Muscle of leg (tissue), 16 donors: ENCODE results near the gene FAM20B. TPM values are rescaled to one million over a fixed set of nuclear protein-coding genes. Genes with fewer than 3 reads are reported as not detected.
"Not testable (repeated sequence)": the region's sequence is repeated elsewhere in the genome, so short reads cannot be mapped to it uniquely, and the experiment has no call there.

Source experiments
- DNase-seq: peaks from one replicate; pipeline ENCODE4 v3.0.0; 2013
- H3K27ac ChIP-seq: one replicate; pipeline ENCODE4 v1.5.1; 2013; ENCODE audit warnings: mild to moderate bottlenecking, low read length, control low read depth
- H3K27me3 ChIP-seq: one replicate; pipeline ENCODE4 v1.6.1; 2013; ENCODE audit warnings: low read length; ENCODE audit not compliant: control insufficient read depth, insufficient read depth
- H3K36me3 ChIP-seq: one replicate; pipeline ENCODE4 v1.6.1; 2013; ENCODE audit warnings: low read length; ENCODE audit not compliant: control insufficient read depth, insufficient read depth
- H3K4me1 ChIP-seq: one replicate; pipeline ENCODE4 v1.6.1; 2013; ENCODE audit warnings: low read length; ENCODE audit not compliant: control insufficient read depth, insufficient read depth
- H3K4me3 ChIP-seq: one replicate; pipeline ENCODE4 v1.5.1; 2013; ENCODE audit warnings: low read length, control low read depth
- H3K9me3 ChIP-seq: replicated peaks from 2 replicates; pipeline ENCODE4 v1.6.1; 2013; ENCODE audit warnings: low read depth, low read length; ENCODE audit not compliant: control insufficient read depth
- WGBS: methylation state at CpG from one replicate; pipeline ENCODE4 v1.1.5; 2013; ENCODE audit warnings: missing lambda C conversion rate; ENCODE audit not compliant: insufficient coverage; 5-methylcytosine and 5-hydroxymethylcytosine counted together
- long read RNA-seq, 11 donors: transcript quantifications; one replicate each; lab custom pipeline, GENCODE V29; 2026
- polyA plus RNA-seq, 8 donors: library from polyadenylated mRNA; unstranded; fragments of 120-200 nt; gene quantifications; one replicate each; pipeline versions ENCODE4 v1.2.1 to v1.2.3, GENCODE V29; 2013; ENCODE audit warnings: inconsistent platforms in 1 of 8, low replicate concordance in 1 of 8; ENCODE audit not compliant: insufficient read length in 8 of 8, insufficient read depth in 1 of 8
- total RNA-seq: library from RNA; stranded (reverse); fragments of 120-200 nt; gene quantifications from one replicate; pipeline ENCODE4 v1.2.4, GENCODE V29; 2013

FAM20B gene, protein sequence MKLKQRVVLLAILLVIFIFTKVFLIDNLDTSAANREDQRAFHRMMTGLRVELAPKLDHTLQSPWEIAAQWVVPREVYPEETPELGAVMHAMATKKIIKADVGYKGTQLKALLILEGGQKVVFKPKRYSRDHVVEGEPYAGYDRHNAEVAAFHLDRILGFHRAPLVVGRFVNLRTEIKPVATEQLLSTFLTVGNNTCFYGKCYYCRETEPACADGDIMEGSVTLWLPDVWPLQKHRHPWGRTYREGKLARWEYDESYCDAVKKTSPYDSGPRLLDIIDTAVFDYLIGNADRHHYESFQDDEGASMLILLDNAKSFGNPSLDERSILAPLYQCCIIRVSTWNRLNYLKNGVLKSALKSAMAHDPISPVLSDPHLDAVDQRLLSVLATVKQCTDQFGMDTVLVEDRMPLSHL
- total RNA-seq (23.6 TPM), polyA plus RNA-seq (10 to 100 TPM; 20.7 to 35.2 (median 28.3) TPM)
- long read RNA-seq, donor 1: 0 reads
- long read RNA-seq, donor 2, full-length matches to known transcripts: 2 of 2 reads
- long read RNA-seq, donor 2, partial matches to known transcripts: 0 of 2 reads
- long read RNA-seq, donor 2, other reads (novel, unspliced or antisense): 0 of 2 reads
- long read RNA-seq, donor 3, full-length matches to known transcripts: 1 of 1 reads
- long read RNA-seq, donor 3, partial matches to known transcripts: 0 of 1 reads
- long read RNA-seq, donor 3, other reads (novel, unspliced or antisense): 0 of 1 reads
- long read RNA-seq, donor 4, full-length matches to known transcripts: 2 of 7 reads
- long read RNA-seq, donor 4, partial matches to known transcripts: 5 of 7 reads
- long read RNA-seq, donor 4, other reads (novel, unspliced or antisense): 0 of 7 reads
- long read RNA-seq, donor 5, full-length matches to known transcripts: 2 of 2 reads
- long read RNA-seq, donor 5, partial matches to known transcripts: 0 of 2 reads
- long read RNA-seq, donor 5, other reads (novel, unspliced or antisense): 0 of 2 reads
- long read RNA-seq, donor 6: 0 reads
- long read RNA-seq, donor 7, full-length matches to known transcripts: 1 of 18 reads
- long read RNA-seq, donor 7, partial matches to known transcripts: 17 of 18 reads
- long read RNA-seq, donor 7, other reads (novel, unspliced or antisense): 0 of 18 reads
- long read RNA-seq, donor 8: 0 reads
- long read RNA-seq, donor 9, full-length matches to known transcripts: 1 of 1 reads
- long read RNA-seq, donor 9, partial matches to known transcripts: 0 of 1 reads
- long read RNA-seq, donor 9, other reads (novel, unspliced or antisense): 0 of 1 reads
- long read RNA-seq, donor 10: 0 reads
- long read RNA-seq, donor 11, full-length matches to known transcripts: 4 of 4 reads
- long read RNA-seq, donor 11, partial matches to known transcripts: 0 of 4 reads
- long read RNA-seq, donor 11, other reads (novel, unspliced or antisense): 0 of 4 reads

GRCh38 chr1:179025125-179025974, at the start of gene FAM20B:
TSS of gene FAM20B (plus strand) at chr1:179025894. CDS start at chr1:179043848, 17,954 bp downstream.
- peak; percentile 97 for DNase-seq
- no peaks in the 10 kb centered on the region for H3K9me3 ChIP-seq
- under 1% methylated on average over 39 of the region's 58 CpGs for WGBS
- H3K27ac ChIP-seq: peak within 1 kb of the TSS; percentile 91
- no peaks in the 10 kb centered on the region for H3K27me3 ChIP-seq
- no peaks in the 10 kb centered on the region for H3K36me3 ChIP-seq
- H3K4me1 ChIP-seq: peaks cover 26% of the 10 kb centered on the region
- peak within 1 kb of the TSS; percentile 85 for H3K4me3 ChIP-seq

GRCh38 chr1:178976541-178976940, 49.2 kb upstream of the FAM20B start:
- DNase-seq: no peak
- peaks cover 22% of the 10 kb centered on the region for H3K9me3 ChIP-seq
- H3K27me3 ChIP-seq: no peaks in the 10 kb centered on the region
- 100% methylated on average over 1 of the region's 2 CpGs for WGBS
- peaks cover 18% of the 10 kb centered on the region for H3K4me1 ChIP-seq
- no peaks in the 10 kb centered on the region for H3K36me3 ChIP-seq
- no peak overlapping the region for H3K27ac ChIP-seq
- no peak overlapping the region for H3K4me3 ChIP-seq

DNA sequence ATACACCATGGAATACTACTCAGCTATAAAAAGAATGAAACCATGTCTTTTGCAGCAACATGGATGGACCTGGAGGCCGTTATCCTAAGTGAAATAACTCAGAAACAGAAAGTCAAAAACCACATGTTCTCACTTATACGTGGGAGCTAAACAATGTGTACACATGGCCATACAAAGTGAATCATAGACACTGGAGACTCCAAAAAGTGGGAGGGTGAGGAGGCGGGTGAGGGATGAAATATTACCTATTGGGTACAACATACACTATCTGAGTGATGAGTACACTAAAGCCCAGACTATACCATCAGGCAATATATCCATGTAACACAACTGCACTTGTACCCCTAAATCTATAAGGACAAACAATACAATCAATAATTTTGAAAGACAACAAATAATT, 39.5 kb upstream of the FAM20B start:
- no peaks in the 10 kb centered on the region for H3K27me3 ChIP-seq
- no peak overlapping the region for H3K27ac ChIP-seq
- DNase-seq: no peak
- no peaks in the 10 kb centered on the region for H3K4me1 ChIP-seq
- H3K36me3 ChIP-seq: no peaks in the 10 kb centered on the region
- no CpG with 5 or more reads among the region's 3 CpGs for WGBS
- H3K9me3 ChIP-seq: no peaks in the 10 kb centered on the region
- no peak overlapping the region for H3K4me3 ChIP-seq

DNA sequence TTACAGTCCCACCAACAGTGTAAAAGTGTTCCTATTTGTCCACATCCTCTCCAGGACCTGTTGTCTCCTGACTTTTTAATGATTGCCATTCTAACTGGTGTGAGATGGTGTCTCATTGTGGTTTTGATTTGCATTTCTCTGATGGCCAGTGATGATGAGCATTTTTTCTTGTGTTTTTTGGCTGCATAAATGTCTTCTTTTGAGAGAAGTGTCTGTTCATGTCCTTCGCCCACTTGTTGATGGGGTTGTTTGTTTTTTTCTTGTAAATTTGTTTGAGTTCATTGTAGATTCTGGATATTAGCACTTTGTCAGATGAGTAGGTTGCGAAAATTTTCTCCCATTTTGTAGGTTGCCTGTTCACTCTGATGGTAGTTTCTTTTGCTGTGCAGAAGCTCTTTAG, 37.5 kb upstream of the FAM20B start:
- DNase-seq, H3K27me3 ChIP-seq, H3K9me3 ChIP-seq, H3K36me3 ChIP-seq, H3K4me1 ChIP-seq, H3K27ac ChIP-seq, H3K4me3 ChIP-seq: not testable (repeated sequence)
- WGBS: no CpG with 5 or more reads among the region's 2 CpGs

GRCh38 chr1:178993559-178993958, 32.1 kb upstream of the FAM20B start:
- Histone ChIP-seq H3K27ac (no peak overlapping the region), H3K27me3 (no peaks in the 10 kb centered on the region), H3K36me3 (no peaks in the 10 kb centered on the region), H3K9me3 (peaks cover 10% of the 10 kb centered on the region), H3K4me1 (no peaks in the 10 kb centered on the region), H3K4me3 (no peak overlapping the region)
- no peak for DNase-seq
- no CpG with 5 or more reads among the region's 1 CpG for WGBS

DNA sequence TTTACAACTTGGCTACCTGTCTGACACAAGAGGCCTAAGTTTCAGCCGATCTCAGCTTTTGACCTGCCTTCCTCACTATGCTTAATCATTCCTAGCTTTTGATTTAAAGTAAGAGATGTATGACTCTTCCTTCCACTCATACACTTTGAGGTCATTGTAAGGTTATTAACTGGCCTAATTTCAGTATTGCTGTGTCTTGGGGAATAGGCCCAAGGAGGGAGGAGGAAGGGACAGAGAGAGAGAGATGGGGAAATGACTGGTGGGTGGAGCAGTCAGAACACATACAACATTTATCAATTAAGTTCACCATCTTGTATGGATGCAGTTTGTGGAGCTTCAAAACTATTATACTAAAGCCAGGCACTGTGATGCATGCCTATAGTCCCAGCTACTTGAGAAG, 28.3 kb upstream of the FAM20B start:
- H3K27me3 ChIP-seq: no peaks in the 10 kb centered on the region
- no peak for DNase-seq
- H3K36me3 ChIP-seq: no peaks in the 10 kb centered on the region
- peaks cover 2% of the 10 kb centered on the region for H3K4me1 ChIP-seq
- H3K27ac ChIP-seq: no peak overlapping the region
- no CpG with 5 or more reads among the region's 1 CpG for WGBS
- H3K4me3 ChIP-seq: no peak overlapping the region
- H3K9me3 ChIP-seq: peaks cover 10% of the 10 kb centered on the region

GRCh38 chr1:178998295-178998694, 27.4 kb upstream of the FAM20B start:
- H3K27me3 ChIP-seq: no peaks in the 10 kb centered on the region
- no peak overlapping the region for H3K27ac ChIP-seq
- H3K4me1 ChIP-seq: peaks cover 10% of the 10 kb centered on the region
- H3K4me3 ChIP-seq: no peak overlapping the region
- 94% methylated on average over 2 of the region's 3 CpGs for WGBS
- no peak for DNase-seq
- peaks cover 10% of the 10 kb centered on the region for H3K9me3 ChIP-seq
- no peaks in the 10 kb centered on the region for H3K36me3 ChIP-seq

- no peaks in the 10 kb centered on the region for H3K27me3 ChIP-seq
- no peak overlapping the region for H3K4me3 ChIP-seq
- 100% methylated on average over 1 of the region's 5 CpGs for WGBS
- peaks cover 10% of the 10 kb centered on the region for H3K9me3 ChIP-seq
- peaks cover 10% of the 10 kb centered on the region for H3K4me1 ChIP-seq
- H3K36me3 ChIP-seq: no peaks in the 10 kb centered on the region
- no peak overlapping the region for H3K27ac ChIP-seq
- DNase-seq: no peak
Observed at GRCh38 chr1:178999061-178999460, 26.6 kb upstream of the FAM20B start.

- Histone ChIP-seq H3K36me3 (no peaks in the 10 kb centered on the region), H3K4me1 (peaks cover 10% of the 10 kb centered on the region), H3K27ac (no peak overlapping the region), H3K9me3 (no peaks in the 10 kb centered on the region), H3K4me3 (no peak overlapping the region), H3K27me3 (no peaks in the 10 kb centered on the region)
- no peak for DNase-seq
- WGBS: no CpG with 5 or more reads among the region's 1 CpG
Observed at GRCh38 chr1:179001451-179001850, 24.2 kb upstream of the FAM20B start.
